Peyer's patch (tissue), 4 donors: ENCODE measurements around the gene TMEM150B. TPM values are rescaled to one million over a fixed set of nuclear protein-coding genes. Genes with fewer than 3 reads are reported as not detected.

Experiments
- DNase-seq, 3 donors: peaks; one replicate each; pipeline ENCODE4 v3.0.0-alpha.2; 2017 to 2019
- H3K27ac ChIP-seq, 4 donors: fragments of 200-600 bp; sonication (generic); one replicate each; pipeline ENCODE4 v1.5.1; 2016 to 2019
- H3K27me3 ChIP-seq, 2 donors: fragments of 200-600 bp; sonication (generic); one replicate each; pipeline ENCODE4 v1.5.1; 2019
- H3K36me3 ChIP-seq, 3 donors: fragments of 200-600 bp; sonication (generic); one replicate each; pipeline ENCODE4 v1.5.1; 2016 to 2019
- H3K4me1 ChIP-seq, 4 donors: fragments of 200-600 bp; sonication (generic); one replicate each; pipeline ENCODE4 v1.5.1; 2016 to 2019
- H3K4me3 ChIP-seq, 4 donors: fragments of 200-600 bp; sonication (generic); 1 replicate in 3 of 4; 2 replicates in 1 of 4; pipeline ENCODE4 v1.5.1; 2016 to 2019; ENCODE audit warnings: mild to moderate bottlenecking in 1 of 4
- H3K9me3 ChIP-seq, 4 donors: fragments of 200-600 bp; sonication (generic); one replicate each; pipeline ENCODE4 v1.5.1; 2016 to 2019; ENCODE audit warnings: mild to moderate bottlenecking in 1 of 4
- POLR2A ChIP-seq, 2 donors: fragments of 450-650 bp; IDR thresholded peaks; one replicate each; pipeline ENCODE4 v1.5.1; 2017; ENCODE audit warnings: antibody characterized with exemption in 2 of 2, mild to moderate bottlenecking in 2 of 2, moderate library complexity in 2 of 2
- total RNA-seq, 4 donors: library from RNA; depleted of rRNA; stranded (reverse); fragments of >200 nt; gene quantifications; one replicate each; pipeline ENCODE4 v1.1.0, GENCODE V29; 2016
- TF ChIP-seq, protein P1 (sequence below), 6 experiments: fragments of 450-650 bp in 4 of 6; fragments of 200-600 bp in 2 of 6; sonication (generic) in 1 of 6; IDR thresholded peaks; one replicate each; pipeline ENCODE4 v1.5.1; 2017 to 2019; ENCODE audit warnings: antibody characterized with exemption in 6 of 6, mild to moderate bottlenecking in 3 of 6, moderate library complexity in 1 of 6

TMEM150B gene
- total RNA-seq, 4 donors from 2014 or later = 26.4 to 235 (median 199) TPM

DNA sequence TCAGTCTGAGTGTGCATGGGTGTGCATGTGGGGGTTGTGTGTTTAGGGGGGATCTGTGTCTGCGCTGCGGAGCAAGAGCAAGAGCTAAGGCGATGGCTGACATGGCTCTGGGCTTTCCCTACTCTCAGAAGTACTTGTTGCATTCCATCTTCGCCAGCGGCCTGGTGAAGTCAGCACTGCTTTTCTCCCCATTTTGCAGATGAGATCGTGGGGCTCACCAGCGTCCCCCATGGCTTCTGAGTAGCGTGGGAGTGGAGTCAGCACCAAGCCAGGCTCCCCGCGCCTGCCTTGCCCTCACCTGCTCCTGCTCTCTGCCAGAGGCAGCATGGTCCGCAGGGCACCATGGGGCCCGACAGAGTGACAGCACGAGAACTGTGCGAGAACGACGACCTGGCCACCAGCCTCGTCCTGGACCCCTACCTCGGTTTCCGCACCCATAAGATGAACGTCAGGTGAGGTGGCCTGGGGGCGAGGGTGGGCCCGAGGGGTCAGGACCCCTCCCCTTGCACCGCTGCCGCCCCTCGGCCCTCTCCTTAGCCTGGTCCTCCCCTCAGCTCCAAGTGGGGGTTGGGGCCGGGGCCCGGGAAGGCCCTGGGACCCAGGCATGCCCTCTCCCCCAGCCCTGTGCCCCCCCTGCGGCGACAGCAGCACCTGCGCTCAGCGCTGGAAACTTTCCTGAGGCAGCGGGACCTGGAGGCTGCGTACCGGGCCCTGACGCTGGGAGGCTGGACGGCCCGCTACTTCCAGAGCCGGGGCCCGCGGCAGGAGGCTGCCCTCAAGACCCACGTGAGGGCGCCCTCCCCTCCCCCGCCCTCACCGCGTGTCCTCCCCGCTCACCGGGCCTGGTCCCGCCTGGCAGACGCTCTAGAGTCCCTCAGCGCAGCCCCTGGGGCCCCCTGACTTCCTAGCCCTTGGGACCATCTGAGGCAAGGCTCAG lies 16.7 kb upstream of the TMEM150B start:
- TF ChIP-seq POLR2A (IDR thresholded peaks at IDR 0.05) = no peak
- TF ChIP-seq, protein P1, sequence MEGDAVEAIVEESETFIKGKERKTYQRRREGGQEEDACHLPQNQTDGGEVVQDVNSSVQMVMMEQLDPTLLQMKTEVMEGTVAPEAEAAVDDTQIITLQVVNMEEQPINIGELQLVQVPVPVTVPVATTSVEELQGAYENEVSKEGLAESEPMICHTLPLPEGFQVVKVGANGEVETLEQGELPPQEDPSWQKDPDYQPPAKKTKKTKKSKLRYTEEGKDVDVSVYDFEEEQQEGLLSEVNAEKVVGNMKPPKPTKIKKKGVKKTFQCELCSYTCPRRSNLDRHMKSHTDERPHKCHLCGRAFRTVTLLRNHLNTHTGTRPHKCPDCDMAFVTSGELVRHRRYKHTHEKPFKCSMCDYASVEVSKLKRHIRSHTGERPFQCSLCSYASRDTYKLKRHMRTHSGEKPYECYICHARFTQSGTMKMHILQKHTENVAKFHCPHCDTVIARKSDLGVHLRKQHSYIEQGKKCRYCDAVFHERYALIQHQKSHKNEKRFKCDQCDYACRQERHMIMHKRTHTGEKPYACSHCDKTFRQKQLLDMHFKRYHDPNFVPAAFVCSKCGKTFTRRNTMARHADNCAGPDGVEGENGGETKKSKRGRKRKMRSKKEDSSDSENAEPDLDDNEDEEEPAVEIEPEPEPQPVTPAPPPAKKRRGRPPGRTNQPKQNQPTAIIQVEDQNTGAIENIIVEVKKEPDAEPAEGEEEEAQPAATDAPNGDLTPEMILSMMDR (IDR thresholded peaks at IDR 0.05) = no peak
- H3K4me3 ChIP-seq = peak overlapping the region in 1 of 4 donors; percentile 70

DNA sequence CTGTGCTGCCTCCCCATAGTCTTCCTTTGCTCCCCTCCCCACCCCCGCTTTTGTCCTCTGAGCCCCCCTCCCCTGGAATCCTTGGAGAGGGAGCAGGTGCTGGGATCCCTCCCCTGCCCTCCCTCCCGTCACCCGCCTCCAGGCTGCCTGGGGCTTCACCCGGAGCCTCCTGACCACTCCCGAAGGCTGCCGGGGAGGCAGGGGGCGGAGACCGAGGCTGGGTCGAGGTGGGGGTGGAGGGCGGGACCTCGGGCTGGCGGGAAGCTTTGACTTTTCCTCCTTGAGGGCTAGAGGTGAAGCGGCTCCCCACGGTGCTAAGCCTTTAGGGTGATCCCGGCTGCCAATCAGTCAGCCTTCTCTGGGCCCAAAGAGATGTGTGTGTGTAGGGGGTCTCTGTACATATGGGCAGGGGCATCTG lies 16.0 kb upstream of the TMEM150B start:
- TF ChIP-seq, protein P1 (IDR thresholded peaks at IDR 0.05) = no peak
- TF ChIP-seq POLR2A (IDR thresholded peaks at IDR 0.05) = no peak
- Histone ChIP-seq H3K9me3 (no peaks in the 10 kb centered on the region), H3K4me1 (peaks cover 0 to 21% (median 14%) of the 10 kb centered on the region in 4 donors), H3K27ac (peak overlapping the region; percentile 31 to 98 (median 94)), H3K27me3 (no peaks in the 10 kb centered on the region), H3K4me3 (peak overlapping the region; percentile 70 to 94 (median 80)), H3K36me3 (peaks cover 0 to 22% (median 0%) of the 10 kb centered on the region in 3 donors)
- DNase-seq = peak; percentile 26 to 84 (median 83)

More for the DNA sequence above, 16.7 kb upstream of the TMEM150B start:
- peaks cover 0 to 21% (median 14%) of the 10 kb centered on the region in 4 donors for H3K4me1 ChIP-seq
- no peaks in the 10 kb centered on the region for H3K27me3 ChIP-seq
- peaks cover 0 to 28% (median 0%) of the 10 kb centered on the region in 3 donors for H3K36me3 ChIP-seq
- no peaks in the 10 kb centered on the region for H3K9me3 ChIP-seq
- H3K27ac ChIP-seq = no peak overlapping the region
- no peak for DNase-seq

DNA sequence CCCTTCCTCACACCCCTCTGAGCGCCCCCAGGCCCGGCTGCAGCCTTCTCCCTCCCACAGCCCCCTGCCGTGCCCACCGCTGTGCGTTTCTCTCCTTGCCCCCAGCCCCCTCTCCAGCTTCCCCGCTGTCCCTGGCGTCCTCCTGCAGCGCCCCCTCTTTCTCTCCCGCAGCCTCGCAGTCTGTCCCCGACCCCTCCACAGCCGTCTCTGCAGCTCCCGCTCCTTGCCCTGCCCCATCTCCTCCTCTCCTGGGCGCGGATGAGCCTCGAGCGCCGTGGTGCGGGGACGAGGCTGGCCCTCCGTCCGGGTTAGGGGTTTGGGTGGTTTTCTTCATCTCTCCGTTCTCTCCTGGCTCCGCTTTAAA lies 15.6 kb upstream of the TMEM150B start:
- no peak for DNase-seq
- no peak for TF ChIP-seq POLR2A (IDR thresholded peaks at IDR 0.05)
- TF ChIP-seq, protein P1 (IDR thresholded peaks at IDR 0.05) = peak in 2 of 6 experiments; percentile 7 to 20
- Histone ChIP-seq H3K4me3 (peak overlapping the region; percentile 70 to 94 (median 80)), H3K27me3 (no peaks in the 10 kb centered on the region), H3K9me3 (no peaks in the 10 kb centered on the region), H3K27ac (peak overlapping the region; percentile 31 to 98 (median 94)), H3K36me3 (peaks cover 0 to 22% (median 0%) of the 10 kb centered on the region in 3 donors), H3K4me1 (peaks cover 0 to 20% (median 13%) of the 10 kb centered on the region in 4 donors)

DNA sequence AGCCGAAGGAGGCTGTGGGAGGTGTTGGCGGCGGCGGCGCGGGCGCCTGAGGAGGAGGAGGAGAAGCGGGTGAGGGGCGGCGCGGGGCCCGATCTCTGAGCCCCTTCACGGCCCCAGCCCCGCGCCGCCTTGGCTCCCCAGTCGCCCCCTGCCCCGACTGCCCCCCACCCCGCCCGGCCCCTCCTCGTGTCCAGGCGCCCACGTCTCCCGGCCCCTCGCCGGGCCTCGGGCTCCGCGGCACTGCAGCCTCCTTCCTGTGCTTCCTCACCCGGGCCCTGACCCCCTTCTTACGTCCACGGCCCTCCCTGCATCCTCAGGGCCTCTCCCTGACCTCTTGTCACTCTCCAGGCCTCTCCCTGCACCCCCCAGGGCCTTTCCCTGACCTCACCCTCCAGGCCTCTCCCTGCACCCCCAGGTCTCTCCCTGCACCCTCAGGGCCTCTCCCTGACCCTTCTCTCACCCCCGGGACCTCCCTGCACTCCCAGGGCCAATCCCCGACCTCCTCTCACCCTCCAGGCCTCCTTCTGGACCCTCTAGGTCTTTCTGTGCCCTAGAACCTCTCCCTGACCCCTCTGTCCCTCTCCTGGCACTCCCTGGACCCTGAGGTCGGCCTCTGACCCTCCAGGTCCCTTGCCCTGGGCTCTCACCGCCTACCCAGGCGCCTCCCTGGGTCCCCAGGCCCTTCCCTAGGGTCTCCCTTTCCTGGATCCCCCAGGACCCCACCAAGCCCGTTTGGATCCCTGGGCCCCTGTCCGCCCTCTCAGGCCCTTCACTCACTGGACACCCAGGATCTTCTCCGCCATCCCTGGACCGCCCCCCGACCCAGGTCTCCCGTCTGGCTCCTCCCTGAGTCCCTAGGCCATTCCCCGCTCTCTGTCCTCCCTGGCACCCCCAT lies 15.0 kb upstream of the TMEM150B start:
- peak overlapping the region; percentile 84 to 98 (median 94) for H3K27ac ChIP-seq
- peaks cover 0 to 22% (median 0%) of the 10 kb centered on the region in 3 donors for H3K36me3 ChIP-seq
- H3K9me3 ChIP-seq = no peaks in the 10 kb centered on the region
- TF ChIP-seq, protein P1 (IDR thresholded peaks at IDR 0.05) = no peak
- peak; percentile 87 to 93 for TF ChIP-seq POLR2A (IDR thresholded peaks at IDR 0.05)
- no peaks in the 10 kb centered on the region for H3K27me3 ChIP-seq
- peaks cover 0 to 20% (median 11%) of the 10 kb centered on the region in 4 donors for H3K4me1 ChIP-seq
- DNase-seq = peak in 1 of 3 donors; percentile 58
- H3K4me3 ChIP-seq = peak overlapping the region; percentile 70 to 94 (median 80)
